NCI-H128 (cell line): ENCODE measurements around the gene SPTSSB.

Experiments
- DNase-seq: peaks from one replicate; lab custom pipeline; 2025; ENCODE audit not compliant: unreplicated experiment; lab: John Stamatoyannopoulos, UW

Gene SPTSSB

GRCh38 chr3:161392853-161393252, 21.5 kb upstream of the SPTSSB start:
- no peak for DNase-seq

- no peak for DNase-seq
These were observed 18.9 kb upstream of the SPTSSB start for GRCh38 chr3:161390200-161390599.

- no peak for DNase-seq
These were observed 18.2 kb upstream of the SPTSSB start for GRCh38 chr3:161389445-161390035.

GRCh38 chr3:161388855-161389254, 17.5 kb upstream of the SPTSSB start:
- no peak for DNase-seq

GRCh38 chr3:161386991-161387770, 15.9 kb upstream of the SPTSSB start:
- DNase-seq, result no peak

GRCh38 chr3:161372321-161373260, 1.3 kb upstream of the SPTSSB start:
- peak; percentile 50 for DNase-seq

GRCh38 chr3:161369531-161369930, 1.8 kb downstream of the SPTSSB start:
- no peak for DNase-seq

- no peak for DNase-seq
These were observed 5.2 kb downstream of the SPTSSB start for GRCh38 chr3:161366094-161366493.

- no peak for DNase-seq
These were observed 12.8 kb downstream of the SPTSSB start for GRCh38 chr3:161358488-161358887.

- no peak for DNase-seq
These were observed 15.0 kb downstream of the SPTSSB start for GRCh38 chr3:161356287-161356686.

GRCh38 chr3:161355508-161355907, 15.8 kb downstream of the SPTSSB start:
- DNase-seq, result no peak

GRCh38 chr3:161354554-161354953, 16.8 kb downstream of the SPTSSB start:
- DNase-seq, result no peak

- no peak for DNase-seq
These were observed 20.0 kb downstream of the SPTSSB start for GRCh38 chr3:161351330-161351729.

GRCh38 chr3:161350916-161351315, 20.4 kb downstream of the SPTSSB start:
- DNase-seq, result no peak

GRCh38 chr3:161349529-161350312, 21.6 kb downstream of the SPTSSB start:
- DNase-seq, result no peak

- DNase-seq, result no peak
These were observed 22.4 kb downstream of the SPTSSB start for GRCh38 chr3:161348796-161349400.

GRCh38 chr3:161347726-161348125, 23.6 kb downstream of the SPTSSB start:
- no peak for DNase-seq

GRCh38 chr3:161345023-161345422, 26.3 kb downstream of the SPTSSB start:
- DNase-seq, result no peak

- no peak for DNase-seq
These were observed 27.3 kb downstream of the SPTSSB start for GRCh38 chr3:161343986-161344385.

GRCh38 chr3:161343540-161343939, 27.8 kb downstream of the SPTSSB start:
- no peak for DNase-seq
